Astrocyte (in vitro differentiated cells and primary cell): ENCODE data around the gene CDH23. TPM values are rescaled to one million over a fixed set of nuclear protein-coding genes. Genes with fewer than 3 reads are reported as not detected.

Experiments used
- DNase-seq: peaks from one replicate; pipeline ENCODE4 v3.0.0-alpha.2; 2010; ENCODE audit warnings: low read depth
- FAIRE-seq: peaks from 2 replicates; lab custom pipeline; 2011; peaks lifted over from hg19 to GRCh38; lab: Jason Lieb, UNC
- H2AFZ ChIP-seq: 2 replicates; pipeline ENCODE4 v1.6.0; 2012; ENCODE audit warnings: low read depth, low read length, inconsistent platforms
- H3K27ac ChIP-seq: 2 replicates; pipeline ENCODE4 v1.5.1; 2011; ENCODE audit warnings: low read depth, low read length, inconsistent platforms
- H3K27me3 ChIP-seq: 2 replicates; pipeline ENCODE4 v1.6.0; 2011; ENCODE audit warnings: low read length, inconsistent platforms; ENCODE audit not compliant: insufficient read depth
- H3K36me3 ChIP-seq: 2 replicates; pipeline ENCODE4 v1.5.1; 2011; ENCODE audit warnings: low read length, inconsistent platforms; ENCODE audit not compliant: insufficient read depth
- H3K4me1 ChIP-seq: 2 replicates; pipeline ENCODE4 v1.5.1; 2011; ENCODE audit warnings: low read length, inconsistent platforms; ENCODE audit not compliant: insufficient read depth
- H3K4me2 ChIP-seq: 2 replicates; pipeline ENCODE4 v1.6.0; 2012; ENCODE audit warnings: low read length, inconsistent platforms
- H3K4me3 ChIP-seq: 2 replicates; pipeline ENCODE4 v1.5.1; 2011; ENCODE audit warnings: low read depth, mild to moderate bottlenecking, low read length, inconsistent platforms; ENCODE audit not compliant: insufficient read depth
- H3K79me2 ChIP-seq: 2 replicates; pipeline ENCODE4 v1.6.0; 2012; ENCODE audit warnings: mild to moderate bottlenecking, low read length, inconsistent platforms; ENCODE audit not compliant: insufficient read depth
- H3K9ac ChIP-seq: 2 replicates; pipeline ENCODE4 v1.6.0; 2012; ENCODE audit warnings: mild to moderate bottlenecking, low read length, inconsistent platforms
- H3K9me3 ChIP-seq: 2 replicates; pipeline ENCODE4 v1.5.1; 2012; ENCODE audit warnings: low read depth, mild to moderate bottlenecking, low read length, inconsistent platforms; ENCODE audit not compliant: insufficient read depth
- H4K20me1 ChIP-seq: 2 replicates; pipeline ENCODE4 v1.6.0; 2012; ENCODE audit warnings: low read length, inconsistent platforms; ENCODE audit not compliant: insufficient read depth
- H3K27ac Mint-ChIP-seq: one replicate; pipeline ENCODE4 v1.8.0; 2021; ENCODE audit warnings: mild to moderate bottlenecking, mixed read lengths; ENCODE audit not compliant: unreplicated experiment
- H3K27me3 Mint-ChIP-seq: one replicate; pipeline ENCODE4 v1.8.0; 2021; ENCODE audit warnings: low read depth, mixed read lengths; ENCODE audit not compliant: unreplicated experiment
- H3K36me3 Mint-ChIP-seq: one replicate; pipeline ENCODE4 v1.8.0; 2021; ENCODE audit warnings: low read depth, mixed read lengths; ENCODE audit not compliant: unreplicated experiment
- H3K4me1 Mint-ChIP-seq: one replicate; pipeline ENCODE4 v1.8.0; 2021; ENCODE audit warnings: low read depth, mixed read lengths; ENCODE audit not compliant: unreplicated experiment
- H3K4me3 Mint-ChIP-seq: one replicate; pipeline ENCODE4 v1.8.0; 2021; ENCODE audit warnings: mild to moderate bottlenecking, moderate library complexity, mixed read lengths; ENCODE audit not compliant: unreplicated experiment
- H3K9me3 Mint-ChIP-seq: one replicate; pipeline ENCODE4 v1.8.0; 2021; ENCODE audit warnings: mild to moderate bottlenecking, mixed read lengths; ENCODE audit not compliant: unreplicated experiment
- EZH2 ChIP-seq: IDR thresholded peaks from 2 replicates; pipeline ENCODE4 v1.6.1; 2012; ENCODE audit warnings: mild to moderate bottlenecking, low read length, inconsistent platforms; ENCODE audit not compliant: insufficient read depth
- total RNA-seq: library from RNA; stranded (reverse); gene quantifications from 2 replicates; pipeline ENCODE4 v1.2.1, GENCODE V29; 2021
- TF ChIP-seq, protein P1 (sequence below): IDR thresholded peaks from 2 replicates; pipeline ENCODE4 v1.5.1; 2011; ENCODE audit warnings: low read depth, mild to moderate bottlenecking, inconsistent platforms, low read length, moderate library complexity; ENCODE audit not compliant: insufficient read depth

Gene CDH23
- total RNA-seq, 1 donor from 2014 or later: not detected

GRCh38 chr10:71513936-71514335 lies 117.2 kb downstream of the CDH23 start:
- Histone ChIP-seq H3K9me3 (no peaks in the 10 kb centered on the region), H3K4me1 (peaks cover 11% of the 10 kb centered on the region), H3K4me3 (no peak overlapping the region), H3K36me3 (no peaks in the 10 kb centered on the region), H3K79me2 (no peaks in the 10 kb centered on the region), H3K27me3 (peaks cover 48% of the 10 kb centered on the region), H3K4me2 (no peak overlapping the region), H3K27ac (no peak overlapping the region), H2AFZ (no peak overlapping the region), H3K9ac (no peak overlapping the region), H4K20me1 (peaks cover 6% of the 10 kb centered on the region)
- Mint-ChIP-seq H3K9me3 (peaks cover 4% of the 10 kb centered on the region), H3K27me3 (peaks cover 28% of the 10 kb centered on the region), H3K27ac (no peak overlapping the region), H3K36me3 (no peaks in the 10 kb centered on the region), H3K4me1 (peaks cover 27% of the 10 kb centered on the region), H3K4me3 (no peak overlapping the region)
- FAIRE-seq (no peak), DNase-seq (no peak)
- TF ChIP-seq EZH2: no peak
- TF ChIP-seq, protein P1, sequence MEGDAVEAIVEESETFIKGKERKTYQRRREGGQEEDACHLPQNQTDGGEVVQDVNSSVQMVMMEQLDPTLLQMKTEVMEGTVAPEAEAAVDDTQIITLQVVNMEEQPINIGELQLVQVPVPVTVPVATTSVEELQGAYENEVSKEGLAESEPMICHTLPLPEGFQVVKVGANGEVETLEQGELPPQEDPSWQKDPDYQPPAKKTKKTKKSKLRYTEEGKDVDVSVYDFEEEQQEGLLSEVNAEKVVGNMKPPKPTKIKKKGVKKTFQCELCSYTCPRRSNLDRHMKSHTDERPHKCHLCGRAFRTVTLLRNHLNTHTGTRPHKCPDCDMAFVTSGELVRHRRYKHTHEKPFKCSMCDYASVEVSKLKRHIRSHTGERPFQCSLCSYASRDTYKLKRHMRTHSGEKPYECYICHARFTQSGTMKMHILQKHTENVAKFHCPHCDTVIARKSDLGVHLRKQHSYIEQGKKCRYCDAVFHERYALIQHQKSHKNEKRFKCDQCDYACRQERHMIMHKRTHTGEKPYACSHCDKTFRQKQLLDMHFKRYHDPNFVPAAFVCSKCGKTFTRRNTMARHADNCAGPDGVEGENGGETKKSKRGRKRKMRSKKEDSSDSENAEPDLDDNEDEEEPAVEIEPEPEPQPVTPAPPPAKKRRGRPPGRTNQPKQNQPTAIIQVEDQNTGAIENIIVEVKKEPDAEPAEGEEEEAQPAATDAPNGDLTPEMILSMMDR: no peak

- Histone ChIP-seq H3K4me3 (no peak overlapping the region), H3K4me2 (no peak overlapping the region), H3K9me3 (no peaks in the 10 kb centered on the region), H3K36me3 (no peaks in the 10 kb centered on the region), H3K4me1 (peaks cover 20% of the 10 kb centered on the region), H3K27me3 (peaks cover 38% of the 10 kb centered on the region), H4K20me1 (peaks cover 6% of the 10 kb centered on the region), H2AFZ (no peak overlapping the region), H3K27ac (no peak overlapping the region), H3K9ac (no peak overlapping the region), H3K79me2 (no peaks in the 10 kb centered on the region)
- FAIRE-seq: no peak
- H3K9me3 Mint-ChIP-seq: no peaks in the 10 kb centered on the region
- H3K27me3 Mint-ChIP-seq: peaks cover 20% of the 10 kb centered on the region
- TF ChIP-seq, protein P1: no peak
- no peak for TF ChIP-seq EZH2
- H3K36me3 Mint-ChIP-seq: no peaks in the 10 kb centered on the region
- no peak overlapping the region for H3K4me3 Mint-ChIP-seq
- DNase-seq: no peak
- peak overlapping the region; percentile 26 for H3K27ac Mint-ChIP-seq
- peaks cover 32% of the 10 kb centered on the region for H3K4me1 Mint-ChIP-seq
Observed at GRCh38 chr10:71515531-71516172, 118.9 kb downstream of the CDH23 start.

DNA sequence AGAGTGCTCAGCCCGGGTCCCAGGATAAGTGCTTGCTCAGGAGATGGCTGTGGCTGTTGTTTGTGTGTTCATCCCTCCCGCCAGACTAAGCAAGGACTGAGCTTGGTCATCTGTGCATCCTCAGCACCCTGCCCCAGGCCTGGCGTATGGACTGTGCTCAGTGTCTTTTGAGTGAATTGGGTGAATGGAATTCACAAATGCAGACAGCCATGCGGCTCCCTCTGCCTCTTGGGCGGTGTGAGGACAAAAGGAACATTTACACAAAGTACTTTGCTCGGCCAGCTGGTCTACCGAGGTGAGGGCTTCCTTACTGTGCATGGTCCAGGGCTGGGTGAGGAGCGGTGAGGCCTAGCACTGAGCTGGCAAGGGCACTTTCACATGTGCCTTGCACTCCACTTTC lies 120.2 kb downstream of the CDH23 start:
- H3K9ac ChIP-seq: no peak overlapping the region
- DNase-seq (no peak), FAIRE-seq (no peak)
- peaks cover 15% of the 10 kb centered on the region for H3K27me3 Mint-ChIP-seq
- H3K9me3 ChIP-seq: no peaks in the 10 kb centered on the region
- peaks cover 6% of the 10 kb centered on the region for H4K20me1 ChIP-seq
- peaks cover 25% of the 10 kb centered on the region for H3K4me1 ChIP-seq
- no peak overlapping the region for H2AFZ ChIP-seq
- H3K4me1 Mint-ChIP-seq: peaks cover 43% of the 10 kb centered on the region
- peaks cover 33% of the 10 kb centered on the region for H3K27me3 ChIP-seq
- no peak overlapping the region for H3K4me3 ChIP-seq
- peak overlapping the region; percentile 26 for H3K27ac Mint-ChIP-seq
- no peaks in the 10 kb centered on the region for H3K79me2 ChIP-seq
- no peak overlapping the region for H3K27ac ChIP-seq
- TF ChIP-seq, protein P1: no peak
- no peak for TF ChIP-seq EZH2
- H3K36me3 Mint-ChIP-seq: no peaks in the 10 kb centered on the region
- H3K4me2 ChIP-seq: no peak overlapping the region
- no peak overlapping the region for H3K4me3 Mint-ChIP-seq
- no peaks in the 10 kb centered on the region for H3K36me3 ChIP-seq
- no peaks in the 10 kb centered on the region for H3K9me3 Mint-ChIP-seq
